ENCODE results near the gene ZNF143. TPM values are rescaled to one million over a fixed set of nuclear protein-coding genes. Genes with fewer than 3 reads are reported as not detected.

Gene ZNF143
- total and polyA plus RNA-seq, 2 of the 13 experiments (the other 11 are each of a cell fraction or from before 2014, with no cell fraction given) = 22.4 to 35.6 TPM

GRCh38 chr11:9473408-9473807, 12.6 kb downstream of the ZNF143 start (continued):
- TF ChIP-seq USF2 (IDR thresholded peaks at IDR 0.05; ENCODE audit: low read depth, low read length) (no peak), USF2 (CRISPR knock-in tag; IDR thresholded peaks at IDR 0.05; ENCODE audit: borderline replicate concordance) (no peak), KLF16 (CRISPR knock-in tag; IDR thresholded peaks at IDR 0.05) (no peak), GRHL1 (CRISPR knock-in tag; conservative IDR thresholded peaks at IDR 0.05) (no peak), ZNF687 (CRISPR knock-in tag; IDR thresholded peaks at IDR 0.05) (no peak), THAP9 (CRISPR knock-in tag; IDR thresholded peaks at IDR 0.05; ENCODE audit: borderline replicate concordance) (no peak), ZBTB25 (CRISPR knock-in tag; IDR thresholded peaks at IDR 0.05) (no peak), REST (IDR thresholded peaks at IDR 0.05; ENCODE audit: borderline replicate concordance in 1 of 2, low read depth in 1 of 2, low read length in 2 of 2) (no peak), PHF8 (CRISPR knock-in tag; IDR thresholded peaks at IDR 0.05) (no peak)
